Mesenchymal stem cell (in vitro differentiated cells and primary cell): Measurements from ENCODE around the gene SPDYC. TPM values are rescaled to one million over a fixed set of nuclear protein-coding genes. Genes with fewer than 3 reads are reported as not detected.

ENCODE experiments used
- DNase-seq: peaks from one replicate; pipeline ENCODE4 v3.0.0-alpha.2; 2013
- H2AFZ ChIP-seq: one replicate; pipeline ENCODE4 v1.6.1; 2013; ENCODE audit warnings: low read depth, mild to moderate bottlenecking, control low read depth, inconsistent platforms, low read length, moderate library complexity
- H2AK5ac ChIP-seq: 2 replicates; pipeline ENCODE4 v1.6.1; 2013; ENCODE audit warnings: low read length, moderate library complexity, mild to moderate bottlenecking, inconsistent platforms; ENCODE audit not compliant: severe bottlenecking
- H2BK120ac ChIP-seq: one replicate; pipeline ENCODE4 v1.6.1; 2013; ENCODE audit warnings: low read depth, mild to moderate bottlenecking, inconsistent platforms, low read length, moderate library complexity
- H2BK12ac ChIP-seq, 2 experiments: one replicate each; pipeline ENCODE4 v1.6.1; 2013; ENCODE audit warnings: inconsistent platforms in 2 of 2, low read length in 2 of 2, mild to moderate bottlenecking in 2 of 2, moderate library complexity in 2 of 2, control low read depth in 1 of 2
- H2BK15ac ChIP-seq: one replicate; pipeline ENCODE4 v1.6.1; 2013; ENCODE audit warnings: mild to moderate bottlenecking, low read depth, inconsistent platforms; ENCODE audit not compliant: poor library complexity, severe bottlenecking
- H2BK5ac ChIP-seq: 2 replicates; pipeline ENCODE4 v1.6.1; 2013; ENCODE audit warnings: low read depth, mild to moderate bottlenecking, low read length, control low read depth, inconsistent platforms; ENCODE audit not compliant: poor library complexity, severe bottlenecking
- H3K14ac ChIP-seq, 2 experiments: one replicate each; pipeline ENCODE4 v1.6.1; 2013; ENCODE audit warnings: inconsistent platforms in 2 of 2, low read length in 2 of 2, control low read depth in 1 of 2, mild to moderate bottlenecking in 1 of 2, moderate library complexity in 1 of 2
- H3K18ac ChIP-seq, 2 experiments: one replicate each; pipeline ENCODE4 v1.6.1; 2013; ENCODE audit warnings: inconsistent platforms in 2 of 2, low read length in 2 of 2, control low read depth in 1 of 2, low read depth in 1 of 2, mild to moderate bottlenecking in 1 of 2
- H3K23ac ChIP-seq, 2 experiments: one replicate each; pipeline ENCODE4 v1.6.1; 2013; ENCODE audit warnings: inconsistent platforms in 2 of 2, low read length in 2 of 2, mild to moderate bottlenecking in 2 of 2, moderate library complexity in 2 of 2, control low read depth in 1 of 2
- H3K27ac ChIP-seq: 2 replicates; pipeline ENCODE4 v1.5.1; 2013; ENCODE audit warnings: mild to moderate bottlenecking, moderate library complexity, low read length, control low read depth, inconsistent platforms; ENCODE audit not compliant: poor library complexity, severe bottlenecking
- H3K27me3 ChIP-seq, 2 experiments: 2 replicates each; pipeline versions ENCODE4 v1.6.1 to v1.7.0; 2013; ENCODE audit warnings: low read length in 2 of 2, mild to moderate bottlenecking in 2 of 2, moderate library complexity in 2 of 2, control low read depth in 1 of 2, inconsistent platforms in 1 of 2; ENCODE audit not compliant: control insufficient read depth in 1 of 2, insufficient read depth in 1 of 2
- H3K36me3 ChIP-seq, 2 experiments: 2 replicates each; pipeline versions ENCODE4 v1.6.1 to v1.7.0; 2013; ENCODE audit warnings: low read length in 2 of 2, control low read depth in 1 of 2, inconsistent platforms in 1 of 2, low read depth in 1 of 2, mild to moderate bottlenecking in 1 of 2; ENCODE audit not compliant: insufficient read depth in 2 of 2, control insufficient read depth in 1 of 2
- H3K4ac ChIP-seq, 2 experiments: one replicate each; pipeline ENCODE4 v1.6.1; 2013; ENCODE audit warnings: inconsistent platforms in 2 of 2, low read length in 2 of 2, mild to moderate bottlenecking in 2 of 2, moderate library complexity in 2 of 2, control low read depth in 1 of 2, low read depth in 1 of 2
- H3K4me1 ChIP-seq: 2 replicates; pipeline ENCODE4 v1.6.1; 2013; ENCODE audit warnings: low read depth, low read length, control low read depth; ENCODE audit not compliant: control insufficient read depth, insufficient read depth
- H3K4me2 ChIP-seq: 2 replicates; pipeline ENCODE4 v1.6.1; 2013; ENCODE audit warnings: low read length, mild to moderate bottlenecking, inconsistent platforms; ENCODE audit not compliant: poor library complexity, severe bottlenecking
- H3K4me3 ChIP-seq, 2 experiments: 2 replicates each; pipeline versions ENCODE4 v1.5.1 to v1.7.0; 2013; ENCODE audit warnings: low read length in 2 of 2, mild to moderate bottlenecking in 2 of 2, control low read depth in 1 of 2, low read depth in 1 of 2; ENCODE audit not compliant: insufficient read depth in 1 of 2
- H3K79me1 ChIP-seq: replicated peaks from 2 replicates; pipeline ENCODE4 v1.6.1; 2013; ENCODE audit warnings: mild to moderate bottlenecking, control low read depth, low read length, inconsistent platforms; ENCODE audit not compliant: poor library complexity, severe bottlenecking
- H3K9ac ChIP-seq: 2 replicates; pipeline ENCODE4 v1.7.0; 2013; ENCODE audit warnings: mild to moderate bottlenecking, low read length, moderate library complexity
- H3K9me3 ChIP-seq: 2 replicates; pipeline ENCODE4 v1.7.0; 2013; ENCODE audit warnings: mild to moderate bottlenecking, low read length; ENCODE audit not compliant: control insufficient read depth
- H4K8ac ChIP-seq: one replicate; pipeline ENCODE4 v1.6.1; 2013; ENCODE audit warnings: inconsistent platforms, mild to moderate bottlenecking, low read length, moderate library complexity
- H4K91ac ChIP-seq: one replicate; pipeline ENCODE4 v1.6.1; 2013; ENCODE audit warnings: mild to moderate bottlenecking, low read length, inconsistent platforms
- WGBS: methylation state at CpG from one replicate; pipeline ENCODE4 v1.1.7; 2013; ENCODE audit warnings: mixed read lengths; 5-methylcytosine and 5-hydroxymethylcytosine counted together
- polyA plus RNA-seq, 2 experiments: library from polyadenylated mRNA; stranded (reverse); fragments of 200-250 nt; gene quantifications; one replicate each; pipeline ENCODE4 v1.2.3, GENCODE V29; 2013

The SPDYC gene, protein sequence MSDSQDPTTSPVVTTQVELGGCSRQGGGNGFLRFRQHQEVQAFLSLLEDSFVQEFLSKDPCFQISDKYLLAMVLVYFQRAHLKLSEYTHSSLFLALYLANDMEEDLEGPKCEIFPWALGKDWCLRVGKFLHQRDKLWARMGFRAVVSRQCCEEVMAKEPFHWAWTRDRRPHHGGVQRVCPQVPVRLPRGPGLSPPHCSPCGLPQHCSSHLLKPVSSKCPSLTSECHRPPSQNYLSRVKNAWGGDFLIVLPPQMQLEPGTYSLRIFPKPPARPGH
- polyA plus RNA-seq (2013, experiment 1 of 2): not detected
- polyA plus RNA-seq (2013, experiment 2 of 2): not detected

DNA sequence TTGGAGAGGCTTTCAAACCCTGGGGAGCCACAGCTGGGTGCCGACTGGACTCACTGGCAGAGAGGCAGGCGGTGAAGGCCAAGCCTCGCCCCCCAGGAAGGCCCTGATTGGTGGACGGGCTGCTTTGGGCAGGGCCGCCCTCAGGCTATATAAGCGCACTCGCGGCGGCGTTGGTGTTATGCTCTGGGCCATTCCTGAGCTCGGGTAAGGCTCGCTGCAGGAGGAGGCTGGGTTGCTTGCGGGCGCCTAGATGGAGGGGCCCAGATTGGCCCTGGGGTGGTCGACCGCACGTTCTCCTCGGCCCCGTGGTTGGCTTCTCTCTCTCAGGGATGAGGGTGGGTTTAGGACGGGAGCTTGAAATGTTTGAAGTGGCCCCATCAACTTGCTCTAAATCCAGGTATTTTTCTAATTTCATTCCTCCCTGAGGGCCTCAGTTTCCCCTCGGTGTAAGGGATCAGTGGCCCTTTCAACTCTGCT is at the start of gene SPDYC:
TSS of gene SPDYC (plus strand) at position 176 of the 477 bp plus-strand sequence. CDS start 1,125 bp downstream, outside the sequence.
- no peak within 1 kb of the TSS for H3K23ac ChIP-seq

DNA sequence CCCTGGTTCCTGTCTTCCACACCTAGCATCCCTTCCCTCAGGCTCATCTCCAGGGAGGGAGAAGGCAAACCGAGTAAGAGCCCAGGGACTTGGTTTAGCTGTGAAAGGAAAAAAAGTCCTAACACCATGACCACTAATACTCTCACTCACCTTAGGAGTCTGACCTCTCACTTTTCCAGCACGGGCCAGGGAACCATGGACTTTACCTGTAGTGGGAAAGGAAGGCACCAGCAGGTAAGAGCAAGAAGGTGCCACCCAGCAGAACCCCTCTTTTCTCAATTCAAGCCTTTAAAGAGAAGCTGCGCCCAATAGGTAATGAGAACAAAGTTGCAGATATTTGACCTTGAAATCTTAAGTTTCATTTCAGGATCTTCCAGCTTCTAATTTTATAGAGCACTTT is 49.2 kb upstream of the SPDYC start:
- H3K79me1 ChIP-seq: peaks cover 18% of the 10 kb centered on the region
- no peak overlapping the region for H2AK5ac ChIP-seq
- no peak overlapping the region for H2AFZ ChIP-seq
- no peak overlapping the region for H4K91ac ChIP-seq
- H3K9ac ChIP-seq: peak overlapping the region; percentile 98
- no peak overlapping the region for H3K4ac ChIP-seq
- H2BK120ac ChIP-seq: no peak overlapping the region
- no peak overlapping the region for H3K18ac ChIP-seq
- H3K27ac ChIP-seq: no peak overlapping the region
- H3K4me3 ChIP-seq: peak overlapping the region in 1 of 2 experiments; percentile 98
- H2BK15ac ChIP-seq: no peak overlapping the region
- H3K14ac ChIP-seq: no peak overlapping the region
- no peak overlapping the region for H2BK5ac ChIP-seq
- H3K4me2 ChIP-seq: peak overlapping the region; percentile 66
- no peak overlapping the region for H2BK12ac ChIP-seq
- H3K4me1 ChIP-seq: peaks cover 16% of the 10 kb centered on the region
- no peak overlapping the region for H3K23ac ChIP-seq
- no peak for DNase-seq
- H3K9me3 ChIP-seq: no peaks in the 10 kb centered on the region
- 80% methylated on average over 2 of the region's 3 CpGs for WGBS
- no peak overlapping the region for H4K8ac ChIP-seq
- no peaks in the 10 kb centered on the region for H3K27me3 ChIP-seq
- peaks cover 46 to 61% of the 10 kb centered on the region in 2 experiments for H3K36me3 ChIP-seq

More for the DNA sequence above, at the start of gene SPDYC:
- no peak within 1 kb of the TSS for H3K14ac ChIP-seq
- H3K27me3 ChIP-seq: no peaks in the 10 kb centered on the region
- H3K4me2 ChIP-seq: no peak within 1 kb of the TSS
- DNase-seq: no peak
- H2BK15ac ChIP-seq: no peak within 1 kb of the TSS
- no peak within 1 kb of the TSS for H3K9ac ChIP-seq
- H3K18ac ChIP-seq: peak within 1 kb of the TSS; percentile 5 to 60
- no peaks in the 10 kb centered on the region for H3K36me3 ChIP-seq
- no peak within 1 kb of the TSS for H2BK5ac ChIP-seq
- peak within 1 kb of the TSS; percentile 63 to 78 for H3K4ac ChIP-seq
- H3K4me1 ChIP-seq: peaks cover 6% of the 10 kb centered on the region
- WGBS: 91% methylated on average over 15 of the region's 21 CpGs
- H3K9me3 ChIP-seq: no peaks in the 10 kb centered on the region
- H4K8ac ChIP-seq: peak within 1 kb of the TSS; percentile 87
- H2AK5ac ChIP-seq: peak within 1 kb of the TSS; percentile 87
- H4K91ac ChIP-seq: peak within 1 kb of the TSS; percentile 35
- no peak within 1 kb of the TSS for H2BK120ac ChIP-seq
- peak within 1 kb of the TSS in 1 of 2 experiments; percentile 72 for H2BK12ac ChIP-seq
- H3K27ac ChIP-seq: peak within 1 kb of the TSS; percentile 85
- H3K4me3 ChIP-seq: no peak within 1 kb of the TSS
- H3K79me1 ChIP-seq: peaks cover 1% of the 10 kb centered on the region
- H2AFZ ChIP-seq: peak within 1 kb of the TSS; percentile 43

DNA sequence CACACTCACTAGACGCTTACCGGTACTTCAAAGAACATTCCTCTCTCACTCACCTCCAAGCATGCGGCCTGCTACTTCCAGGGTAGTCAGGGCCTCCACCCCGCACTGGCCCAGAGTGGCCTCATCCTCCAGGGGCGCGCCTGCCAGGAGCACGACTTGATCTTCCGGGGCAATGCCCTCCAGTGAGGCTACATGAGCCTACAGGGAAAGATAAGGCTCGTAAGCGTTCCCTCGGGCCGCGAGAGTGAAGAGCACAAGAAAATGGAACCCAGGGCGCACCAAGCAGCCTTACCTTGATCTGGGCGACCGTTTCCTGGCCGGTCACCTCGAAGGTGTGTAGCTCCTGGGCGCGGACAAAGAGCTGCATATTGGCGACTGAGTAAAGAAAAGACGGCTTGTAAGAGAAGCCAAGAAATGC is 48.6 kb upstream of the SPDYC start:
- Histone ChIP-seq H3K18ac (peak overlapping the region in 1 of 2 experiments; percentile 16), H3K14ac (peak overlapping the region in 1 of 2 experiments; percentile 30), H3K4me2 (peak overlapping the region; percentile 66), H3K4me1 (peaks cover 10% of the 10 kb centered on the region), H2BK12ac (no peak overlapping the region), H2BK5ac (no peak overlapping the region), H2BK15ac (no peak overlapping the region), H3K23ac (no peak overlapping the region), H3K9ac (peak overlapping the region; percentile 98), H3K9me3 (no peaks in the 10 kb centered on the region), H3K79me1 (peaks cover 16% of the 10 kb centered on the region), H3K4me3 (peak overlapping the region; percentile 80 to 98), H2BK120ac (no peak overlapping the region), H2AFZ (no peak overlapping the region), H3K27ac (peak overlapping the region; percentile 58), H2AK5ac (no peak overlapping the region), H4K91ac (no peak overlapping the region), H3K4ac (peak overlapping the region; percentile 58 to 80), H4K8ac (peak overlapping the region; percentile 66), H3K36me3 (peaks cover 46 to 61% of the 10 kb centered on the region in 2 experiments), H3K27me3 (no peaks in the 10 kb centered on the region)
- 7% methylated on average over 22 of the region's 22 CpGs for WGBS
- peak; percentile 22 for DNase-seq
